GM15510 (cell line): ENCODE data around the gene KRTAP10-7.

Experiments used
- POLR2A ChIP-seq: IDR thresholded peaks from 3 replicates; pipeline ENCODE4 v1.6.1; 2011; ENCODE audit warnings: borderline replicate concordance; ENCODE audit not compliant: insufficient read length; ENCODE audit errors: extremely low read depth

KRTAP10-7 gene

GRCh38 chr21:44649521-44650100 is 49.2 kb downstream of the KRTAP10-7 start:
- no peak for TF ChIP-seq POLR2A

DNA sequence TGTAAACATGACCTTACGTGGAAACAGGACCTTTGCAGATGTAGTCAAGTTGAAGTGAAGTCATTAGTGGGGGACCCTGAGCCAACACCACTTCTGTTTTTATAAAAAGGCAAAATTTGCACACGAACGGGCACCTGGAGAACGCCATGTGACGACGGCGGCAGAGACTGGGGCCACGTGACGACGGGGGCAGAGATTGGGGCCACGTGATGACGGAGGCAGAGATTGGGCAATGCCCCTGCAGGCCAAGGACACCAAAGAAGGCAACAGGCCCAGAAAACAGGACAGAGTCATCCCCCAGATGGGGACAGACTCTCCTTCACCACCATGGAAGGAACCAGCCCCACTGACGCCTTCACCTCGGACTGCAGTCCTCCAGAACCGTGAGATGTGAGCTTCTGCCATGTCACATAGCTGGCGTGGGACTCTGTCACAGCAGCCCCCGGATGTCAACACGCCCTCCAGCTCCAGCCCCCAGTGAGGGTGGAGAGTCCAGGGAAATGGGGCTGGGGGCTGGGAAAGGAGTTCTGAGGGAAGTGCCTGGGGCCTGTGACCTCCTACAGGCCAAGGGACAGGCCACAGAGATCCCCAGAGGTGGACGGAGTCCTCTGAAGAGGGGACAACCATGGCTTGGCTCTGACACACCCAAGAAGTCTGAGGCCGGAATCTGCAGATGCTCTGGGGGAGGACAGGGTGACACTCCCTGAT is 50.0 kb downstream of the KRTAP10-7 start:
- no peak for TF ChIP-seq POLR2A

DNA sequence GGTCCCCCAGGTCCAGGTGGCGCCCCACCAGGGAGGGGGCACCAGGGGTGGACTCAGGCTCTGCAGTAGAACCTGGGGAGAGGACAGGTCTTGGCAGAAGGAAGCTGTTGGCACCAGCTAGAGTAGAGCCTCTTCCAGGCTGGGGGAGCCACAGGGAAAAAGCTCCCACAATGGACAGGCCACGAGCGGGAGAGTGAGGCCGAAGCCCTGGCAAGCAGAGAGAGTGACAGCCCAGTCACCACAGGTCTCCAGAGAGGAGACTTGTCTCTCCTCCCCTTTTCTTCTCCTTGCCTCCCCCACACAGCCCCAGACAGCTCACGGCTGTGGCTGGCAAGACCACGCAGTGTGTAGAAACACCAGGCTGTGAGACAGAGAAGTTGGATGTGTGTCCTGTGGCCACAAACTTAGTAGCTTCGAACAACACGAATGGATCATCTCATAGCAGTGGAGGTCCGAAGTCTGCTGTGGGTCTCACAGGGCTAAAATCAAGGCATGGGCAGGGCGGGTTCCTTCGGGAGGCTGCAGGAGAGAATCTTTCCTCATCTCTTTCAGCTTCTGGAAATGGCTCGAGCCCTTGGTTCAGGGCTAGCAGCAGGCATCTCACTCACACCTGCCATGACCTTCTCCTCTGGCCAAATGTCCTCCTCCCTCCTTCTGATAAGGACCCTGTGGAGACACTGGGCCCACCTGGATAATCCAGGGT is 50.7 kb downstream of the KRTAP10-7 start:
- TF ChIP-seq POLR2A, result no peak
